Stimulated activated CD4-positive, alpha-beta T cell treated with anti-CD3 and anti-CD28 coated beads, Interleukin-4, amount 100 ng/mL, for 48 hours (primary cell): Measurements from ENCODE around the gene TENT4B.
A peak's percentile ranks its signal among the peaks of the same experiment; 100 is the strongest.
"Not testable (repeated sequence)": the region's sequence is repeated elsewhere in the genome, so short reads cannot be mapped to it uniquely, and the experiment has no call there.

ENCODE experiments used
- DNase-seq, 2 donors: peaks; one replicate each; pipeline ENCODE4 v3.0.0-alpha.2; 2020; ENCODE audit warnings: low read depth in 2 of 2

The TENT4B gene

DNA sequence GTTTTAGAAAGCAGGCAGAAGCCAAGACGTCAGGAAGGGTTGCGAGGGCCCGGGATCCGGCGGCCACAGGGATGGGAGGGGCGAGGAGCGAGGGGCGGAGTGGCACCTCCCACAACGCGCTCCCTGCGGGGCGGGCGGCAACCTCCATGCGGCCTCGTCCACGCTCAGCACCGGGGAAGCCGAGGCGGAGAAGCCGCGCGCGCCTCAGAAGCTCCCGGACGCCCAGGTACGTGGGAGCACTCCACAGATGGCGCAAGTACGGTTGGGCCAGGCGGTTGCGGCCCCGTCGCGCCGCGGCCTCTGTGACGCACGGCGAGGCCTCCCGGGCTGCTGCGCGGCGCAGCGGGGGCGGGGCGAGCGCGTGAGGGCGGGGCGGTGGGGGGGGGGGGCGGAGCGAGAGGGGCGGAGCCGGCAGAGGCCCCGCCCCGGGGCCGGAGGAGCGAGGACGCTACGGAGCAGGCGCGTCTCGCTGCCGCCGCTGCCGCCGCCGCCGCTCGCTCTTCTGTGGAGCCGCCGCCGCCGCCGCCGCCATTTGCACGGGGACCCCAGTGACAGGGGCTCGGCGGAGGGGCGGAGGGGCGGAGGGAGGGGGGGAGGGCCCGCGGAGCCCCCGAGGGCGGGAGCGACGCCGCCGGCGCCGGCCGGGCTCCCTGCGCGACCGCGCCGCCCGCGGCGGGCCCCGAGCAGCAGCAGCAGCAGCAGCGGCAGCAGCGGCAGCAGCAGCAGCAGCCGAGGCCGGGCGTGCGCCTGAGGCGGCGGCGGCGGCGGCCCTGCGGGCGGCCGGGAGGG lies at the start of gene TENT4B:
Gene TENT4B, plus strand, starts transcription at position 500 of the 789 bp plus-strand sequence. CDS start 316 bp downstream, outside the sequence.
- peak; percentile 81 to 84 for DNase-seq

DNA sequence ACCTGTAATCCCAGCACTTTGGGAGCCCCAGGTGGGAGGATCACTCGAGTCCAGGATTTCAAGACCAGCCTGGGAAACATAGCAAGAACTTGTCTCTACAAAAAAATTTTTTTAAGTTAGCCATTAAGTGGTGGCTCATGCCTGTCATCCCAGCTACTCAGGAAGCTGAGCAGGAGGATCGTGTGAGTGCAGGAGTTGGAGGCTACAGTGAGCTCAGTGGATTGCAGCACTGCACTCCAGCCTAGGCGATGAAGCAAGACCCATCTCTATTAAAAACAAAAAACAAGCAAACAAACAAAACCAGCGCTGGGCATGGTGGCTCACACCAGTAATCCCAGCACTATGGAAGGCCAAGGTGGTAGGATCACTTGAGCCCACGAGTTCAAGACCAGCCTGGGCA lies 49.3 kb upstream of the TENT4B start:
- no peak for DNase-seq

DNA sequence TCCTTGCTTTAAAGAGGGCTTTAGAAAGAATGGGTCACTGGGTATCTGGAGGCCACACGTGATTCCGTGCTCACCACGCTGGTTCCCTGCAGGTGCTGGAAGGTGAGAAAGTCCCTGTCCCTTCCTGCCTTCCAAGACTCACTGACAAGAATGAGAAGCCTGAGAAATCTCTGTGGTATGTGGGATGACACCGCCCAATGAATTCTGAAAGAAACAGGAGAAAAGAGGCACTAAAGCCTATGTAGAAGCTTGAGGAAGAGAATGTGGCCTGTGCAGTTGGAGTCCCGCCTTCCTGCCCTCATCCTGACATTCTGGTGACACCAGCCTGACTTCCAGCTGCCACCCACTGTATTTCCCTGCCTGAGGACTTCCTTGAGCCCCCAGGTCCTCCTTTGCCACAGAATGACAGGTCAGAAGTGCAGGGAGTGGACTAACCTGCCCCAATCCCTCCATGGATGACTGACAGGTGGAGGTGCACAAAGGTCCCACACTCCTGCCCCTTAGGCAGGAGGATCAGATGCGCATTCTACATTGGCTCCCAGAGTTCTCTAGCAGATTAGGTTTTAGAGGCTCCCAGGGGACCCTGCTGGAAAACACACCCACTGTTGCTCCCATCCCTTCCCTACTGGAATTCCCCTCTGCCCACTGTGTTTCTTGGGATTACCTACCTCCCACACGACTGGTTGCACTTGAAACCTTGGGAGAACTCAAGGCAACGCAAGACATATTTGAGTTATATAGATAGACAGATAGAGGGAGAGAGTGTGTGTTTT lies 38.6 kb upstream of the TENT4B start:
- DNase-seq, result no peak

DNA sequence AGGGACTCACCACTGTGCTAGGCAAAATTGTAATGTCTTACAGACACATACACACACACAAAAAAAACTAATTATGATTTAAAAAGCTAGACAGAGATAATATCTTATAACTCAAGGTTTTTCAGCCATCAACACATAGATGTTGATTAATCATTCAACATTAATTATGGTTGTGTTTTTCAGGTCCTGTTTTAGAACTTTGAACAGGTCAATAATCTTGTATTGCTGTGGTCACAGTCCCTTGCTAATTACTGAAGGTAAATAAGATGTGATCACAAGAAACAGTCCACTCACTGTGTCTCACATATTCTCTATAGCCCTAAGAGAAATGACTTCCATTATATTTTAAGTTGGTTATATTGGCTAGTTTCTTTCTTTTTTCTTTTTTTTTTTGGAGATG lies 32.4 kb upstream of the TENT4B start:
- no peak for DNase-seq

DNA sequence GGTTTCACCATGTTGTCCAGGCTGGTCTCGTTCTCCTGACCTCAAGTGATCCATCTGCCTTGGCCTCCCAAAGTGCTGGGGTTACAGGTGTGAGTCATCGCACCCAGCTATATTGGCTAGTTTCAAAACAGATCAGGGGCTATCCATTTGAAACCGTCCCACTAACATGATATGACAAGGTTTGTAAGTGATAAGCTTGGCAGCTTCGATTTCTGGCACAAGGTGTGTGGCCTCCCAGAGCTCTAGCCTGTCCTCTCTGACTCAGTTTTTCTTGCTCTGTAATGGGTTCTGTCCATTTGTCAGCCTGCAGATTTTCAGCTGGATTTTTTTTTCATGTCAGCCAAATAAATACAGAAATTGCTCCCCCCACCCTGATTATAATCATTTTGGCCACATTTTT lies 31.8 kb upstream of the TENT4B start:
- DNase-seq, result peak in 1 of 2 donors; percentile 6

DNA sequence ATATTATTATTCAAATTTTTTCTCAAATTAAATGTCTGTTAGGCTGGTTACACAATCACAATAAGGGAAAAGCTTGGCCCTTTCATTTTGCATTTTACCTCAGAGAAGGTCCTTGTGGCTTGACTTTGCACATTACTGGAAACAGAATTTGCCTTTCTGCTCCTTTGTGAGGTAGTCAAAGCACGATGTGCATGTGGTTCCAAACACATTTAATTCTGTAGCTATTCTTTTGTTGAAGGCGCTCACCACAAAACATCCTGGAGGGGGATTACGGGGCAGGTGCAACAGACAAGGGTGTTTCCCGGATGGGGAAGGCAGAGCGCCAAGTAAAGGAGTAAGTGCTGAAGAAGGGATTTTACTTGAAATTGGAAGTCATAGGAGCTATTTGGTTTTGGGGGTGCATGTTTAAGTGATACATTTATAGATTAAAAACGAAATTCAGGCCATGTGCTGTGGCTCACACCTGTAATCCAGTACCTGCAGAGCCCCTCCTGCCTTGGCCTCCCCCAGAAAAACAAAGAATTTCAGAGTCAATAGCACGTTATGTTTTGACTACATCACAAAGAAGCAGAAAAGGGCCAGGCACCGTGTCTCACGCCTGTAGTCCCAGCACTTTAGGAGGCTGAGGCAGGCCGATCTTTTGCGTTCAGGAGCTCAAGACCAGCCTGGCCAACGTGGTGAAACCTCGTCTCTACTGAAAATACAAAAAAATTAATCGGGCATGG lies 31.2 kb upstream of the TENT4B start:
- DNase-seq, result peak; percentile 3 to 14

DNA sequence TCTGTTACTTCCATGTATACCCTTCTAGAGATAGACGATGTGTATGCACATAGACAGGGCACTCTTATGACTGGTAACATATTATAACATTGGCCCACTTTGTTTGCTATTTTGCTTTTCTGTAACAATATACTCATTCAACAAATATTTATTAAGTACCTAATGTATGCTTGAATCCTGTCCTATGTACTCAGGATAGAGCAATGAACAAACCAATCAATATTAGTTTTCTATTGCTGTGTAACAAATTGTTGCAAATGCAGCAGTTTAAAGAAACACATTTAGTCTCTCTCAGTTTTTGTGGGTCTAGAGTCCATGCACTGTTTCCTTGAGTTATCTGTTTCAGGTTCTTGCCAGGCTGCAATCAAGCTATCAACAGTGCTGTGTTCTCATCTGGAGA lies 29.7 kb upstream of the TENT4B start:
- DNase-seq, result no peak

DNA sequence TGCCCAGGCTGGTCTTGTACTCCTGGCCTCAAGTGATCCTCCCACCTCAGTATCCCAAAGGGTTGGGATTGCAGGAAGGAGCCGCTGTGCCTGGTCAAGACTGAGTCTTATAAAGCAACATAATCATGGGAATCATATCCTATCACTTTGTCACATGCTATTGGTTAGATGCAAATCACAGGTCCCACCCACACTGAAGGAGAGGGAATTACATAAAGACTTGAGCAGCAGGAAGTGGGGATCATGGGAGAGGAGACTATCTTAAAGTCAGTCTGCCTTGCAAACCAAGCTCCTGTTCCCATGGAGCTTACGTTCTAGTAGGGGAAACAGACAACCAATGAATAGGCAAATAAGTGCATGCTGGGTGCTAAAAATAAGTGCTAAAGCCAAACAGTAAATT lies 28.3 kb upstream of the TENT4B start:
- DNase-seq, result no peak

DNA sequence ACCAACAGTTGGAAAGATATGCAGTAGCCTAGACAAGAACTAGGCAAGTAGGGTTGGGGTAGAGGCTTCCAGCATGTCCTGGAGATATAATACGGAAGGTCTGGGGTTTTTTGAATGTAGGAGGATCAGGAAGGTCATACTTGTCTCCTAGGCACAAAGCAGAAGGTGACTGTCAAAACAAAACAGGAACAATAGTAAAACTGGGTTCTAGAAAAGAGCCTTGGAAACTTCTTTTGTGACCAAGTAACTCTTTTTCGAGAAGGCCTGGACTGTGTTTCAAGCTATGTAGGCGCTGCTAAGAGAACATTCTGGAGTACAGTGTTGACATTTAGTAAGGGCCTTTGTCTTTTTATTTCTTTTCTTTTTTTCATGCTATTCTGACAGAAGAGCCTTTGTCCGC lies 26.9 kb upstream of the TENT4B start:
- no peak for DNase-seq

DNA sequence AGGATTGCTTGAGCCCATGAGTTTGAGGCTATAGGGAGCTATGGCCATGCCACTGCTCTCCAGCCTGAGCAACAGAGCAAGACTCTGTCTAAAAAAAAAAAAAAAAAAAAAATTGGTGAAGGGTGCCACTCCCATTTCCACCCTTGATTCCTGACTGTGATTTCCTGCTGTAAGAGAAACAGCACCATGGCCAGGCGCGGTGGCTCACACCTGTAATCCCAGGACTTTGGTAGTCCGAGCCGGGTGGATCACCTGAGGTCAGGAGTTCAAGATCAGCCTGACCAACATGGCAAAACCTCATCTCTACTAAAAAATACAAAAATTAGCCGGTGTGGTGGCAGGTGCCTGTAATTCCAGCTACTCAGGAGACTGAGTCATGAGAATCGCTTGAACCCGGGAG lies 20.5 kb upstream of the TENT4B start:
- DNase-seq, result not testable (repeated sequence)

DNA sequence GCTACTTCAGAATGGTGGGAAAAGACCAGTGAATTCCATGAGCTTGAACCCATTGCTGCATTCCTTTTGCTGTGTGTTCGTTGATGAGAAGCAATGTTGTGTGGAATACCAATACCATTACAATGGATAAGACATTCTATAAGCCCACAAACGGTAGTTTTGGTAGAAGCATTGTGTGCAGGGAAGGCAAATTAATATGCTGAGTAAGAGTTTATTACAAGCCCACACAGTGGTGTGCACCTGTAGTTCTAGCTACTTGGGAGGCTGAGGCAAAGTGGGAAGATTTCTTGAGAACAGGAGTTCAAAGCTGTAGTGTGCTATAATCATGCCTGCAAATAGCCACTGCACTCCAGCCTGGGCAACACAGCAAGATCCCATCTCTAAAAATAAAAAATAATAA lies 19.9 kb upstream of the TENT4B start:
- no peak for DNase-seq

DNA sequence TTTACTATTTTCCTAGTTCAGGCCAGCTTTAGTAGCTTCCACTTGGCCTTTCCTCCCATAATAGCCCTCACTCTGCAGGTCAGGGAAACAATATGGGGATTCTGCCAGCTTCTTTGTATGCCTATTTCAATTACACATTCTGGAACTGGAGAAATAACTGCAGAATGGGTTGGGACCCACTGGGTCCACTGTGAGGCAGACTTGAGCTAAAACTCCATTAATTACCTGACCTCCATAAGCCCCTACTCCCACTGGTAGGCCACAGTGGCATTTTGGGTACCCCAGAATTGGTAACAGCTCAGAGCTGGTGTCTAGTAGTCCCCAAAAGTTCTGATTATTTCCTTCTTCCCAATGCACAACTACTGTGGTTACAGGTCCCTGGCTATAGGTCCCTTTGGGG lies 16.7 kb upstream of the TENT4B start:
- no peak for DNase-seq

DNA sequence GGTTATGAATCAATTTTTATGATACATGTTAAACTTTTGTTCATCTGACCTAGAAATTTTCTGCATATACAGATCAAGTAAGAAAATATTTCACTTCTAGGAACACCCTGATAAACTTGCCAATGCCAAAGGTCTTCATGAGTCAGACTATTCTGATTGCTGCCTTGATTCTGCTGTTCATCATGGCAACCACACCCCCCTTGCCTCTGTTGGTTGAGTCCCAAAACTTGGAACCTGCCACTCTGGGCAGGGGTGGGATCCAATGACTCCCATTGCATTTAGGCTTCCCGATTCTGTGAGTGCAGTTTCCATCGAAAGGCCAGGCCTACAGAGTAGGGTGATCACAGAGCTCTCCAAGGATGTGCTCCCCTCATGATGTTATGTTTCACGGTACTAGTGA lies 15.8 kb upstream of the TENT4B start:
- no peak for DNase-seq

DNA sequence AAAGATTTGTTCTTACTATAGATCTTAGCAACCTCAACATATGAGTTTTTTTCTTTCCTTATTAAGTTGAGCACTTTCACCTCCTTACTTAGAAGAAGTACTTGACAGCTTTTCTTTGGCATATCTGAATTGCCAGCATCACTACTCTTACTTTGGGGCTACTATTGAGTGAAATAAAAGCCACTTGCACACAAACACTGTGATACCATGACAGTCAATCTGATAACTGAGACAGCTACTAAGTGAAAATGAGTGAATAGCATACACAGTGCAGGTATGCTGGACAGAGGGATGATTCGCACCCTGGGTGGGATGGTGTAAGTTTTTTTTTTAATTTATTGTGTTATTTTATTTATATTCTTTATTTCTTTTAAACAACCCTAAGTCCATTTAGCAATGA lies 13.5 kb upstream of the TENT4B start:
- DNase-seq, result no peak

DNA sequence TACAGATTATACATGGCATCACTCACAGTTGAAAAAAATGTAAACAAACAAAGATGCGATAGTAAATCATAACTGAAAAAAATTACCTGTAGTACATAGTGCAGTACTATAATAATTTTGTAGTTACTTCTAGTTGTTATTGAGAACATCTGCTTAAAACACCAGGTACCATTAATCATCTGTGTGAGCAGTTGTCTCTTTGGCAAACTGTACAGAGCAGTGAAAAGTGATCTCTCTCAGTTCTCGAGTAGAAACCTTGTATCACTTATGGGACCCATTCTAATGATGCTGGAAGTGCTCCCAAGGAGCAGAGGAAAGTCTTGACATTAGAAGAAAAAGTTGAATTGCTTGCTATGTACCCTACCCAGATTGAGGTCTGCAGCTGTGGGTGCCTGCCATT lies 8.9 kb upstream of the TENT4B start:
- no peak for DNase-seq

DNA sequence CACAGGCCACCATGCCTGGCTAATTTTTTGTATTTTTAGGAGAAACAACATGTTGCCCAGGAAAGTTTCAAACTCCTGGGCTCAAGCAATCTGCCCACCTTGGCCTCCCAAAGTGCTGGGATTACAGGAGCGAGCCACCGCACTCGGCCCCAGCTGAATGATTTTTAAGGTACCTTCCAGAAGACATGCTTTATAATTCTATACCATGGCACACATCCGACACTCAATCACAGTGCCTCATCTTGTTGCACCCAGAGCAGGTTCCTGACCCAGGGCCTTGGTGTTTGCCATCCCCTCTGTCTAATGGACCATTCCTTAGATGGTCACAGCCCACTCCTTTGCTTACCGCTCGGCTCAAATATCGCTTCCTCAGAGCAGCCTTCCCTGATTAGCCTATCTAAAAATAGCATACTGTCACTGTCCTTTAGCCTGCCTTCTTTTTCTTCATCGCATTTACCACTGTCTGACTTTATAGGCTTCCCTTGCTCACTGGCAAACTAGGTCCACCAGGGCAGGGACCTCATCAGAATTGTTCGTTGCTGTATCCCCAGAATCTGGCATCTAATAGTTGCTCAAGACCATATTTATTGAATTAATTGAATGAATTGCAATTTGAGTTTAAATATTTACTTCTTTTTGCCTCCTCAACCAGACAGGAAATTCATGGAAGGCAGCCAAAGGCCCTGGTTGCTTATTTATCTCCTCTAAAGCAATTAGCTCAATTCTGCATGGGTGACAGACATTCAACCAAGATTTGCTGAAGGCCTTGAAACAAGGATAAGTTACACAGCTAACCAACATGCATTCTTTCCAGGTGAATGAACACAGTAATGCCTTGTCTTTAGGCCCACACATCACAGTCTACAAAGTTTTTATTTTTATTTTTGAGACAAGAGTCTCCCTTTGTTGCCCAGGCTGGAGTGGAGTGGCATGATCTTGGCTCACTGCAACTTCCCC lies 6.3 kb upstream of the TENT4B start:
- no peak for DNase-seq

DNA sequence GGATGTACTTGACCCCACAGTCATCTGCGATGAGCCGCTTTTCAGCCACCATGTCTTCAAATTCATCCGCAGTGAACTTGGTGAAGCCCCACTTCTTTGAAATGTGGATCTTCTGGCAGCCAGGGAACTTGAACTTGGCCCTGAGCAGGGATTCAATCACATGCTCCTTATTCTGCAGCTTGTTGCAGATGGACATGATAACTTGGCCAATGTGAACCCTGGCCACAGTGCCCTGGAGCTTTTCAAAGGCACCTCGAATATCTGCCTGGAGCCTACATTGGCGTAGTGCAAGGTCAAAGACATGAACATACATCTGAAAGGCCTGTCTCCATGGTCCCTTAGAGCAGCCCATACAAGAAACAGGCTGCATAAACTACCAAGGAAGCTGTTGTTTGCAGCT lies 1.8 kb upstream of the TENT4B start:
- DNase-seq, result no peak

DNA sequence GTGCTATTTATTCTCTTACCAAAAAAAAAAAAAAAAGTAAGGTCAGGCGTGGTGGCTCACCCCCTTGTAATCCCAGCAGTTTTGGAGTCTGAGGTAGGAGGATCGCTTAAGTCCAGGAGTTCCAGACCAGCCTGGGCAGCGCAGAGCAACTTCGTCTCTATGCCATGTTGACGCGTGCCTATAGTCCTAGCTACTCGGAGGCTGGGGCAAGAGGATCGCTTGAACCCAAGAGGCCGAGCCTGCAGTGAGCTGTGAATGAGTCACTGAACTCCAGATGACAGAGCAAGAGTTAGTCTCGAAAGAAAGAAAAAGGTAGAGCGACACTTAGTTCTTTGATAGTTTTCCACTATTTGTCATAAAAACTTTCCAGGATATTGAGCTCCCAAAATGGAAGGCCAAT lies 1.4 kb upstream of the TENT4B start:
- peak in 1 of 2 donors; percentile 24 for DNase-seq

DNA sequence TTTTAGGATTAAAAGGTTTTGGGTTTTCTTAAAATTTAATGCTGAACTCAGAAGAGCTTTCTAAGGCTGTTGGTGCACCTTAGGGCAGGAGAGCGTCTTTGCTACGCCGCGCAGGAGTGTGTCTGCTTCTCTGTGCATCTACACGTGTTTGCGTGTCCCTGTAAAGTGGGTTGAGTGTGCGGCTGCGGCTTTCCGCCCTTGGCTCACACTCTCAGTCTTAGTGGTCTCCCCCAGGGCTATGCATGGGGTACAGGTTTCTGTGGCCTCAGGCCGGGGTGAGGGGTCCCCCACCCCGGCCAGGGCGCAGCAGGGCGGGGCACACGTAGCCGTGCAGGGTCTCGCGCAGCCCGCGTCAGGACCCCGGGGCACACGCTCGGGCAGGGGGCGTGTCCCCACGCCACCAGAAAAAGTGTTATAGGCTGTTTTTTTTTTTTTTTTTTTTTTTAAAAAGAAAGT lies 727 bp upstream of the TENT4B start:
- DNase-seq, result peak; percentile 63 to 68

DNA sequence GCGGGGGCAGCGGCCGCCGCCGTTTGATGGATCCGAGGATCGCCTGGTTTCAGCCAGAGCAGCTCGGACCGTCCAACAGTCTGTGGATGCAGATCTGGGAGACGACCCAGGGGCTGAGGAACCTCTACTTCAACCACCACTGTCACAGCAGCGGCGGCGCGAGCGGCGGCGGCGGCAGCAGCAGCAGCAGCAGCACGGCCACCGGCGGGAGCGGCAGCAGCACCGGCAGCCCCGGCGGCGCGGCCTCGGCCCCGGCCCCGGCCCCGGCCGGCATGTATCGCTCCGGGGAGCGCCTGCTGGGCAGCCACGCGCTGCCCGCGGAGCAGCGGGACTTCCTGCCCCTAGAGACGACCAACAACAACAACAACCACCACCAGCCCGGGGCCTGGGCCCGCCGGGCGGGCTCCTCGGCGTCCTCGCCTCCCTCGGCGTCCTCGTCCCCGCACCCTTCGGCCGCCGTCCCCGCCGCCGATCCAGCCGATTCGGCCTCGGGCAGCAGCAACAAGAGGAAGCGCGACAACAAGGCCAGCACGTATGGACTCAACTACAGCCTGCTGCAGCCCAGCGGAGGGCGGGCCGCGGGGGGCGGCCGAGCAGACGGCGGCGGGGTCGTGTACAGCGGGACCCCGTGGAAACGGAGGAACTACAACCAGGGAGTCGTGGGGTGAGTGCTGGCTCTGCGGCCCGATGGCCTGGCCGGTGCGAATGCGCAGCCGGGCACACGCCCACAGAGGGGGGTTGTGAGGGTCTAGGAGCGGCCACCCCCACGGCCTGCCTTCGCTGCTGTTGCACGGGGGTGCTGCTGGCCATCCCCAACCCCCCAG lies 702 bp downstream of the TENT4B start:
- peak; percentile 27 to 30 for DNase-seq
